Myocyte (in vitro differentiated cells): Measurements from ENCODE around the gene TSSK1B. TPM values are rescaled to one million over a fixed set of nuclear protein-coding genes. Genes with fewer than 3 reads are reported as not detected.
"Not testable (repeated sequence)": the region's sequence is repeated elsewhere in the genome, so short reads cannot be mapped to it uniquely, and the experiment has no call there.

Experiments used
- DNase-seq: peaks from one replicate; pipeline ENCODE4 v3.0.0-alpha.2; 2012; ENCODE audit warnings: low read depth
- total RNA-seq: library from RNA; depleted of rRNA; stranded (reverse); fragments of >200 nt; gene quantifications from 2 replicates; pipeline ENCODE4 v1.2.3, GENCODE V29; 2014

Gene TSSK1B
- total RNA-seq, 1 donor from 2014 or later = not detected

- not testable (repeated sequence) for DNase-seq
Observed at GRCh38 chr5:113397986-113398385, 36.8 kb downstream of the TSSK1B start.

- no peak for DNase-seq
Observed at GRCh38 chr5:113397046-113397445, 37.7 kb downstream of the TSSK1B start.

- DNase-seq = no peak
Observed at GRCh38 chr5:113394658-113395057, 40.1 kb downstream of the TSSK1B start.

- no peak for DNase-seq
Observed at GRCh38 chr5:113390224-113390623, 44.6 kb downstream of the TSSK1B start.

GRCh38 chr5:113389116-113389515, 45.7 kb downstream of the TSSK1B start:
- no peak for DNase-seq

GRCh38 chr5:113387844-113388243, 46.9 kb downstream of the TSSK1B start:
- peak; percentile 22 for DNase-seq

- DNase-seq = no peak
Observed at GRCh38 chr5:113384782-113385285, 50.0 kb downstream of the TSSK1B start.

- DNase-seq = peak; percentile 5
Observed at GRCh38 chr5:113382731-113383130, 52.1 kb downstream of the TSSK1B start.

Other genes starting within 250 kb of the TSSK1B start
- gene MCC, start 53.5 kb upstream of the TSSK1B start, total RNA-seq = 10.2 and 12.0 TPM in 2 replicates
- 9.8 and 11.8 TPM in 2 replicates for gene YTHDC2, start 78.7 kb upstream of the TSSK1B start, total RNA-seq